HepG2 (cell line): ENCODE data around the gene C1QL2. TPM values are rescaled to one million over a fixed set of nuclear protein-coding genes. Genes with fewer than 3 reads are reported as not detected.

Experiments
- ATAC-seq: fragments of 200-7000 bp; cut with Tn5 transposase; 3 replicates; pipeline ENCODE4 v1.9.1; 2020; ENCODE audit warnings: mild to moderate bottlenecking, moderate library complexity
- BruUV-seq: library from RNA; stranded (reverse); fragments of 400-500 nt; replicated peaks from 2 replicates; lab custom pipeline; 2021; lab: Mats Ljungman, UMichigan
- CTCF ChIA-PET: fragments of 300-600 bp; formaldehyde crosslinking; extraction: SDS; loops from one replicate; lab custom pipeline; 2021; ENCODE audit warnings: low total read pairs, inconsistent platforms, low intra/inter-chr PET ratio; lab: Yijun Ruan, JAX
- POLR2A ChIA-PET: fragments of 350-600 bp; sonication (Branson Sonifier 250); formaldehyde crosslinking; loops from one replicate; lab custom pipeline; 2020; ENCODE audit warnings: antibody characterized with exemption, inconsistent platforms; lab: Yijun Ruan, JAX
- DNase-seq: peaks from one replicate; pipeline ENCODE4 v3.0.0-alpha.2; 2015; ENCODE audit warnings: low spot score
- FAIRE-seq: peaks from 3 replicates; lab custom pipeline; 2011; peaks lifted over from hg19 to GRCh38; lab: Jason Lieb, UNC
- H2AFZ ChIP-seq: one replicate; pipeline ENCODE4 v1.6.1; 2011; ENCODE audit warnings: low read length, inconsistent platforms
- H3K27ac ChIP-seq: fragments of 300-600 bp; 3 replicates; pipeline ENCODE4 v1.8.0; 2011; ENCODE audit warnings: mixed run types, mild to moderate bottlenecking, mixed read lengths, low read length, inconsistent platforms; ENCODE audit not compliant: insufficient read depth; ENCODE audit errors: extremely low read length
- H3K27me3 ChIP-seq, 2 experiments: fragments of 200-600 bp in 1 of 2; 2 replicates in 1 of 2; 3 replicates in 1 of 2; pipeline versions ENCODE4 v1.6.0 to v1.8.0; 2011; ENCODE audit warnings: low read length in 2 of 2, mild to moderate bottlenecking in 2 of 2, moderate library complexity in 2 of 2, inconsistent platforms in 1 of 2; ENCODE audit not compliant: insufficient read depth in 2 of 2, control insufficient read depth in 1 of 2
- H3K36me3 ChIP-seq, 2 experiments: fragments of 200-600 bp in 1 of 2; replicated peaks in 1 of 2; 2 replicates in 1 of 2; 3 replicates in 1 of 2; pipeline versions ENCODE4 v1.5.1 to v1.8.0; 2011; ENCODE audit warnings: low read length in 2 of 2, inconsistent platforms in 1 of 2; ENCODE audit not compliant: insufficient read depth in 2 of 2, control insufficient read depth in 1 of 2
- H3K4me1 ChIP-seq: 2 replicates; pipeline ENCODE4 v1.5.1; 2012; ENCODE audit warnings: low read length, inconsistent platforms; ENCODE audit not compliant: insufficient read depth
- H3K4me2 ChIP-seq: 2 replicates; pipeline ENCODE4 v1.6.0; 2011; ENCODE audit warnings: low read depth, low read length, inconsistent platforms
- H3K4me3 ChIP-seq, 3 experiments: fragments of 200-600 bp in 1 of 3; sonication (generic), shearing (Covaris generic) in 1 of 3; replicated peaks in 1 of 3; 2 replicates each; pipeline ENCODE4 v1.5.1; 2011 to 2016; ENCODE audit warnings: low read length in 3 of 3, inconsistent platforms in 2 of 3, low read depth in 2 of 3, mild to moderate bottlenecking in 2 of 3, control low read depth in 1 of 3, mixed read lengths in 1 of 3; ENCODE audit not compliant: insufficient read depth in 1 of 3
- H3K79me2 ChIP-seq: one replicate; pipeline ENCODE4 v1.6.1; 2011; ENCODE audit warnings: low read length, inconsistent platforms; ENCODE audit not compliant: insufficient read depth
- H3K9ac ChIP-seq: 2 replicates; pipeline ENCODE4 v1.6.0; 2011; ENCODE audit warnings: mild to moderate bottlenecking, low read depth, low read length, inconsistent platforms; ENCODE audit not compliant: insufficient read depth
- H3K9me3 ChIP-seq: 2 replicates; pipeline ENCODE4 v1.5.1; 2012; ENCODE audit warnings: mild to moderate bottlenecking, low read length
- H4K20me1 ChIP-seq: 2 replicates; pipeline ENCODE4 v1.6.0; 2011; ENCODE audit warnings: inconsistent platforms, mild to moderate bottlenecking, low read length, moderate library complexity; ENCODE audit not compliant: insufficient read depth
- CEBPB ChIP-seq: IDR thresholded peaks from 2 replicates; pipeline ENCODE4 v1.6.1; 2011; ENCODE audit warnings: low read depth, low read length, improper control_type of control experiment, borderline replicate concordance
- CEBPG ChIP-seq: IDR thresholded peaks from 2 replicates; pipeline ENCODE4 v1.6.1; 2016
- HIVEP1 ChIP-seq: sonication (generic); formaldehyde crosslinking; IDR thresholded peaks from 2 replicates; pipeline ENCODE4 v1.4.0; 2020; ENCODE audit warnings: mild to moderate bottlenecking, missing genetic modification reagents
- HNF4A ChIP-seq: sonication (generic); formaldehyde crosslinking; IDR thresholded peaks from 2 replicates; pipeline ENCODE4 v1.4.0; 2020; ENCODE audit warnings: missing genetic modification reagents
- IRF9 ChIP-seq: sonication (generic); formaldehyde crosslinking; IDR thresholded peaks from 2 replicates; pipeline ENCODE4 v1.8.0; 2022; ENCODE audit warnings: missing genetic modification reagents, mild to moderate bottlenecking, borderline replicate concordance
- MAF1 ChIP-seq: sonication (generic); formaldehyde crosslinking; IDR thresholded peaks from 2 replicates; pipeline ENCODE4 v1.5.0; 2020; ENCODE audit warnings: missing genetic modification reagents, borderline replicate concordance
- PHF21A ChIP-seq: sonication (generic); formaldehyde crosslinking; IDR thresholded peaks from 2 replicates; pipeline ENCODE4 v1.5.0; 2020; ENCODE audit warnings: mild to moderate bottlenecking, missing genetic modification reagents
- PITX1 ChIP-seq: sonication (generic); formaldehyde crosslinking; IDR thresholded peaks from 2 replicates; pipeline ENCODE4 v1.5.1; 2020; ENCODE audit warnings: mild to moderate bottlenecking, missing genetic modification reagents
- RBM22 ChIP-seq: fragments of 200-400 bp; formaldehyde crosslinking; optimal IDR thresholded peaks from 2 replicates; pipeline ENCODE3; 2017; ENCODE audit warnings: mild to moderate bottlenecking, low read length, moderate library complexity
- SP5 ChIP-seq: IDR thresholded peaks from 2 replicates; pipeline ENCODE4 v1.6.1; 2016; ENCODE audit warnings: low read depth, borderline replicate concordance
- ZMYM4 ChIP-seq: sonication (generic); formaldehyde crosslinking; IDR thresholded peaks from 2 replicates; pipeline ENCODE4 v1.8.1; 2023; ENCODE audit warnings: mild to moderate bottlenecking, missing genetic modification reagents
- ZNF512 ChIP-seq: sonication (generic); formaldehyde crosslinking; IDR thresholded peaks from 2 replicates; pipeline ENCODE4 v1.4.0; 2020; ENCODE audit warnings: mild to moderate bottlenecking, missing genetic modification reagents
- ZNF558 ChIP-seq: sonication (generic); formaldehyde crosslinking; IDR thresholded peaks from 2 replicates; pipeline ENCODE4 v1.9.0; 2022; ENCODE audit warnings: mild to moderate bottlenecking, missing genetic modification reagents, borderline replicate concordance
- ZNF564 ChIP-seq: sonication (generic); formaldehyde crosslinking; IDR thresholded peaks from 2 replicates; pipeline ENCODE4 v1.8.1; 2023; ENCODE audit warnings: mild to moderate bottlenecking, missing genetic modification reagents
- ZNF629 ChIP-seq: sonication (generic); formaldehyde crosslinking; conservative IDR thresholded peaks from 2 replicates; pipeline ENCODE4 v1.5.0; 2020; ENCODE audit warnings: missing genetic modification reagents
- ZSCAN12 ChIP-seq: sonication (generic); formaldehyde crosslinking; IDR thresholded peaks from 2 replicates; pipeline ENCODE4 v1.9.0; 2021; ENCODE audit warnings: mild to moderate bottlenecking, missing genetic modification reagents
- WGBS: methylation state at CpG from one replicate; pipeline ENCODE4 v1.1.6; 2017; ENCODE audit warnings: low lambda C conversion rate; 5-methylcytosine and 5-hydroxymethylcytosine counted together
- in situ Hi-C: cut with HindIII; loops from 2 replicates; pipeline ENCODE4 v1.10.0; 2017; ENCODE audit warnings: low pct_unique_long_range_greater_than_20kb; ENCODE audit not compliant: extremely low pct_ligation_motif_present
- intact Hi-C: fragments of 100-400 bp; cut with micrococcal nuclease; formaldehyde crosslinking; loops from one replicate; pipeline ENCODE4 v1.10.0; 2022; ENCODE audit not compliant: unreplicated experiment
- polyA plus RNA-seq, 8 experiments: library from polyadenylated mRNA; depleted of rRNA in 3 of 8; stranded (reverse) in 7 of 8; unstranded in 1 of 8; fragments of >200 nt; fragmentation: Illumina TruSeq in 4 of 8; extraction: Trizol in 4 of 8; gene quantifications; 2 replicates each; pipeline versions ENCODE4 v1.2.1 to v1.2.3, GENCODE V29; 2011 to 2016; ENCODE audit warnings: low read depth in 4 of 8, missing spikeins in 1 of 8, mixed read lengths in 1 of 8; ENCODE audit not compliant: insufficient read depth in 1 of 8
- total RNA-seq, 5 experiments: library from RNA; depleted of rRNA; stranded (reverse); fragments of >200 nt; fragmentation: Illumina TruSeq; extraction: Trizol; gene quantifications; 2 replicates each; pipeline ENCODE4 v1.2.3, GENCODE V29; 2016; ENCODE audit warnings: low read depth in 1 of 5

C1QL2 gene
- total and polyA plus RNA-seq, 2 of the 13 experiments (the other 11 are each of a cell fraction or from before 2014, with no cell fraction given), result not detected

DNA sequence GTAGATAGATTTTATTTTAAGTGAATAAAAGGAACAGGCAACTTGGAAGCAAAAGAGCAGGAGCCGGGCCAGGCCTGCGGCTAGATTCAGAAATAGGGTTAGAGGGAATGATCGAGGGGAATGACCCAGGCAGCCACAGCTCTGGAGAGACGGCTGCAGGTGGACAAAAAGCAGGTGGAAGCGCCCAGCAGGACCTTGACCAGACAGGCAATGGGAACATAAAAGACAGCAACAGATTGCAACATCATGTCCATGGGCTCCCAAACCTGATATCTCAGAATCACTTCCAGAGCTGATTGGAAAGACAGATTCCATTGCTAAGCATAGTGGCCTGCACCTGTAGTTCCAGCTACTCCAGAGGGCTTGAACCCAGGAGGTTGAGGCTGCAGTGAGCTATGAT, 36.5 kb upstream of the C1QL2 start:
- ChIA-PET POLR2A (no interaction called here), CTCF (no interaction called here)
- intact Hi-C loops (no loop called here), in situ Hi-C loops (no loop called here)
- no peaks in the 10 kb centered on the region for H3K79me2 ChIP-seq
- no peak overlapping the region for H3K9ac ChIP-seq
- H3K36me3 ChIP-seq, result no peaks in the 10 kb centered on the region
- peaks cover 0 to 3% of the 10 kb centered on the region in 2 experiments; a peak in 1 of 5 replicates for H3K27me3 ChIP-seq
- FAIRE-seq (no peak), ATAC-seq (no peak), DNase-seq (no peak)
- no peaks in the 10 kb centered on the region for H4K20me1 ChIP-seq
- TF ChIP-seq ZNF629 (CRISPR knock-in tag) (peak; percentile 75), SP5 (CRISPR knock-in tag) (no peak), MAF1 (no peak), PITX1 (CRISPR knock-in tag) (no peak), ZNF558 (CRISPR knock-in tag) (no peak), RBM22 (no peak), CEBPB (peak; percentile 80), HNF4A (CRISPR knock-in tag) (peak; percentile 14; the same call in 1 of the 2 replicates), PHF21A (CRISPR knock-in tag) (no peak), CEBPG (CRISPR knock-in tag) (0 out of 2 replicates have a peak, but pooled peaks have one; percentile 39), ZSCAN12 (no peak), IRF9 (no peak), ZNF512 (CRISPR knock-in tag) (0 out of 2 replicates have a peak, but pooled peaks have one; percentile 34), HIVEP1 (CRISPR knock-in tag) (no peak), ZNF564 (CRISPR knock-in tag) (no peak), ZMYM4 (CRISPR knock-in tag) (no peak)
- BruUV-seq, result no TSS peak
- H2AFZ ChIP-seq, result no peak overlapping the region
- peaks cover 29% of the 10 kb centered on the region for H3K4me1 ChIP-seq
- 33% methylated on average over 5 of the region's 5 CpGs for whole genome bisulfite sequencing
- H3K4me3 ChIP-seq, result no peak overlapping the region
- H3K4me2 ChIP-seq, result no peak overlapping the region
- H3K9me3 ChIP-seq, result no peaks in the 10 kb centered on the region
- no peak overlapping the region for H3K27ac ChIP-seq
